HG03139 (cell line): ENCODE measurements around the gene AAK1.

ENCODE experiments used
- ATAC-seq: cut with Tn5 transposase; IDR thresholded peaks from one replicate; pipeline ENCODE4 v1.9.1; 2021; ENCODE audit not compliant: unreplicated experiment

Gene AAK1

GRCh38 chr2:69603146-69603743, 40.3 kb downstream of the AAK1 start:
- no peak for ATAC-seq

- ATAC-seq = no peak
Measured at GRCh38 chr2:69601179-69601612, 42.3 kb downstream of the AAK1 start.

- ATAC-seq = no peak
Measured at GRCh38 chr2:69600425-69600824, 43.1 kb downstream of the AAK1 start.

GRCh38 chr2:69597843-69598610, 45.5 kb downstream of the AAK1 start:
- ATAC-seq = no peak

GRCh38 chr2:69597105-69597504, 46.4 kb downstream of the AAK1 start:
- no peak for ATAC-seq

- no peak for ATAC-seq
Measured at GRCh38 chr2:69594341-69594740, 49.2 kb downstream of the AAK1 start.

- no peak for ATAC-seq
Measured at GRCh38 chr2:69592511-69592910, 51.0 kb downstream of the AAK1 start.

GRCh38 chr2:69589973-69590652, 53.4 kb downstream of the AAK1 start:
- ATAC-seq = no peak

GRCh38 chr2:69588945-69589344, 54.6 kb downstream of the AAK1 start:
- ATAC-seq = no peak

- ATAC-seq = no peak
Measured at GRCh38 chr2:69588403-69588802, 55.1 kb downstream of the AAK1 start.

- ATAC-seq = no peak
Measured at GRCh38 chr2:69585855-69586555, 57.5 kb downstream of the AAK1 start.

- no peak for ATAC-seq
Measured at GRCh38 chr2:69584127-69584889, 59.2 kb downstream of the AAK1 start.

- no peak for ATAC-seq
Measured at GRCh38 chr2:69583321-69583833, 60.2 kb downstream of the AAK1 start.

- ATAC-seq = no peak
Measured at GRCh38 chr2:69582582-69583176, 60.9 kb downstream of the AAK1 start.

- ATAC-seq = no peak
Measured at GRCh38 chr2:69581774-69582581, 61.6 kb downstream of the AAK1 start.

GRCh38 chr2:69580486-69580885, 63.1 kb downstream of the AAK1 start:
- ATAC-seq = no peak

- ATAC-seq = no peak
Measured at GRCh38 chr2:69579536-69579935, 64.0 kb downstream of the AAK1 start.

- ATAC-seq = no peak
Measured at GRCh38 chr2:69578198-69578540, 65.4 kb downstream of the AAK1 start.

- ATAC-seq = no peak
Measured at GRCh38 chr2:69577467-69578197, 65.9 kb downstream of the AAK1 start.
